Measurements from ENCODE around the gene MBOAT2.

Gene MBOAT2

GRCh38 chr2:8817221-8817620 lies 186.3 kb downstream of the MBOAT2 start:
- DNase-seq: no peak

DNA sequence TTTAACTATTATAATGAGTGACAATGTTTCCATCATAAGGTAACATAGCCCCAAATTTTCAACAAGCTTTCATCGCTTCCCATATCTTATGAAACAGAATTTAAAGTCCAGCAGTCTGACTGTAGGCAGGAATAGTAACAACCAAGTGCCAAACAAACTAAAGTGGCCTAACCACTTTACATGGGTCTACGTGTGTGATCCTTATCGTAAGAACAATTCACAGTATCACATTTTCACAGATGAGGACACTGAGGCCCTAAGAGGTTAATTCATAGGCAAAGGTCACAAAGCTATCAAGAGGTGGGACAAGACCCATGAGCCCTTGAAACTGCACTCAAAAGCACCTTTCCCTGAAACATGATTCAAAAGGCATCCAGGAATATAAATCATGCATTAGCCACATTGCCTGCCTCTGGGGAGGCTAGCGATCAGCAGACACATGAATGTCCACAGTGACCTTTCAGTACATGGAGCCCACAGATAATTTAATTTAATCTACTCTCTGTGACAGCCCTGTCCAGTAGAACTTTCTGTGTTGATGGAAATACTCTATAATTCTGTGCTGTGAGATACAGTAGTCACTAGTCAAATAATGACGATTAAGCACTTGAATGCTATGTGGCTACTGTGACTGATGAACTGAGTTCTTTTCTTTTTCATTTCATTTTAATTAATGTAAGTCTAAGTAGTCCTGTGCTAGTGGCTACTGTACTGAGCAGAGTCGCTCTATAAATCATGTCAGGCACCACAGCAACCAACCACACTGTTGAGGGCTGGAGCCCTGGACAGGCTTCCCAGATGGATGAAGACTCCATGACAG lies 196.4 kb downstream of the MBOAT2 start:
- no peak for DNase-seq

- DNase-seq: no peak
Measured at GRCh38 chr2:8805278-8806210, 197.9 kb downstream of the MBOAT2 start.

DNA sequence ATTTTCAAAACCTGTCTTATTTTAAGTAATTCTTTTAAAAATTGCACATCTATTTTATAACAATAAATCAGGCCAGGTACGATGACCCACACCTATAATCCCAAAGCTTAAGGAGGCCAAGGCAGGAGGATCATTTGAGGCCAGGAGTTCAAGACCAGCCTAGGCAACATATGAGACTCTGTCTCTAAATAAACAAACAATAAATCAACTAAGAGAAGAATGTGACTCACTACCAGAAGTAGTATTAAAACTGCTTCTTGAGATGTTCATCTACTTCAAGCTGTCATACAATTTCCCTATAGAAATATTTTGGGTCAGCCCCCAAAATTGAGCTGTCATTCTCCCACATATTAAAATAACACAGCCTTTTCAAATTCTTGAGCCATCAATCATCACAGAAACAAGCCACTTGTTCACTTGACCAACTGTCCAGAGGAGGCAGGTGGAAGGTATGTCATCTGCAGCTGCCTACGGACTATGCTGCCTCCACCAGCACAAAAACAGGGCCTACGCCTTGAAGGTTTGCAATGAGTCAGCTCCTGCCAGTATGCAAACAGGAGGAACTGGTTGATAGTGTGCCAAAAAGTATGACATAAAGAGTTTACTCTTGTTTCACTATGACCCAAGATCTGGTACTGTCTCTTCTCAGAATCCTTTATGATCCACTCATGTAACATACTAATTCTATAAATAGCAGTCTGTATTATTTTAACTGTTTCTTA lies 199.7 kb downstream of the MBOAT2 start:
- peak; percentile 21 to 71 (median 52) for DNase-seq

- DNase-seq: no peak
Measured at GRCh38 chr2:8802741-8803140, 200.7 kb downstream of the MBOAT2 start.
